Measurements from ENCODE around the gene ECHDC3.

ECHDC3 gene

GRCh38 chr10:11783558-11783865, 41.3 kb downstream of the ECHDC3 start:
- no peaks in the 10 kb centered on the region for H3K79me1 ChIP-seq (ENCODE audit: low read depth, low read length)
- H3K27ac ChIP-seq (replicated peaks; ENCODE audit: low read length) = no peak overlapping the region
- no peak overlapping the region for H3K18ac ChIP-seq (ENCODE audit: low read length)
- H3K36me3 ChIP-seq (replicated peaks in 1 of 2; ENCODE audit: control insufficient read depth in 2 of 2, insufficient read depth in 2 of 2, low read length in 2 of 2) = no peaks in the 10 kb centered on the region
- no peak overlapping the region for H2AK5ac ChIP-seq (ENCODE audit: low read depth, low read length)
- H3K4me1 ChIP-seq (ENCODE audit: control insufficient read depth in 2 of 2, insufficient read depth in 1 of 2, low read depth in 1 of 2, low read length in 2 of 2) = no peaks in the 10 kb centered on the region
- H2AFZ ChIP-seq (ENCODE audit: low read length) = no peak overlapping the region
- no peaks in the 10 kb centered on the region for H3K9me3 ChIP-seq (replicated peaks in 1 of 2; ENCODE audit: control insufficient read depth in 2 of 2, insufficient read depth in 1 of 2, low read depth in 1 of 2, low read length in 2 of 2)
- no CpG with 5 or more reads among the region's 7 CpGs for WGBS, 2 donors (ENCODE audit: extremely low coverage in 2 of 2, insufficient read length in 2 of 2, insufficient replicate concordance in 1 of 2)
- no peak overlapping the region for H3K4me3 ChIP-seq (ENCODE audit: low read length in 2 of 2)
- H3K9ac ChIP-seq (ENCODE audit: low read depth, low read length, poor library complexity) = no peak overlapping the region
- H2BK12ac ChIP-seq (ENCODE audit: low read length) = no peak overlapping the region
- H3K14ac ChIP-seq (ENCODE audit: low read length) = no peak overlapping the region
- H2BK120ac ChIP-seq (ENCODE audit: low read depth, low read length) = no peak overlapping the region
- no peak for DNase-seq (ENCODE audit: low spot score)
- no peak overlapping the region for H4K91ac ChIP-seq (ENCODE audit: low read depth, low read length, poor library complexity)
- no peak overlapping the region for H4K8ac ChIP-seq (ENCODE audit: low read depth, low read length)
- H3K27me3 ChIP-seq (ENCODE audit: control insufficient read depth in 3 of 3, insufficient read depth in 3 of 3, low read depth in 1 of 3, low read length in 3 of 3) = no peaks in the 10 kb centered on the region
- H3K4ac ChIP-seq (ENCODE audit: low read length) = no peak overlapping the region
- H3K4me2 ChIP-seq (ENCODE audit: insufficient read depth, low read length, poor library complexity, severe bottlenecking) = no peak overlapping the region
- H3K23ac ChIP-seq (ENCODE audit: low read depth, low read length, poor library complexity) = no peak overlapping the region
- H2BK5ac ChIP-seq (ENCODE audit: low read length) = no peak overlapping the region
- no peak overlapping the region for H2BK15ac ChIP-seq (ENCODE audit: low read length)

DNA sequence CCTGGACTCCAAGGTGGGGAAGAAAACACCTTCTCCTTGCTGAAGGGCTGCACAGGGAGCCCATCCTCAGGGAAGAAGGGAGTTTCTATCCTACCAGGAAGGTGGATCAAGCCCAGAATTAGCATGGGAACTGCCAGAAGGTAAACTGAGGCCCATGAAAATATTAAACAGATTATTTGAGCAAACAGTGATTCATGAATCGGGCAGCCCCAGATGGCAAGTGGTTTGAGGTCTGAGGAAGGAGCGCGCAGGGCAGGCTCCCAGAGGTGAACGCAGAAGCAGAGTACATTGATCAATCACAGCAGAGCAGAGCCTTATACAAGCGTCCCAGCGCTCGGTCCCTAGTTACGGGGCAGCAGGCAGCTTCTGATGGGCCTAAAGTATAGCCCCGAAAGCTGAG, 45.2 kb downstream of the ECHDC3 start:
- Histone ChIP-seq H3K4me1 (ENCODE audit: control insufficient read depth in 2 of 2, insufficient read depth in 1 of 2, low read depth in 1 of 2, low read length in 2 of 2) (no peaks in the 10 kb centered on the region), H3K4me3 (ENCODE audit: low read length in 2 of 2) (no peak overlapping the region)
- no CpG with 5 or more reads among the region's 9 CpGs for WGBS, 2 donors (ENCODE audit: extremely low coverage in 2 of 2, insufficient read length in 2 of 2, insufficient replicate concordance in 1 of 2)

GRCh38 chr10:11787846-11788245, 45.7 kb downstream of the ECHDC3 start:
- H3K4me2 ChIP-seq (ENCODE audit: insufficient read depth, low read length, poor library complexity, severe bottlenecking) = no peak overlapping the region
- no peaks in the 10 kb centered on the region for H3K9me3 ChIP-seq (replicated peaks in 1 of 2; ENCODE audit: control insufficient read depth in 2 of 2, insufficient read depth in 1 of 2, low read depth in 1 of 2, low read length in 2 of 2)
- no peak overlapping the region for H3K9ac ChIP-seq (ENCODE audit: low read depth, low read length, poor library complexity)
- H3K27me3 ChIP-seq (ENCODE audit: control insufficient read depth in 3 of 3, insufficient read depth in 3 of 3, low read depth in 1 of 3, low read length in 3 of 3) = no peaks in the 10 kb centered on the region
- no peak overlapping the region for H3K23ac ChIP-seq (ENCODE audit: low read depth, low read length, poor library complexity)
- no peak overlapping the region for H3K4ac ChIP-seq (ENCODE audit: low read length)
- no peak overlapping the region for H2BK5ac ChIP-seq (ENCODE audit: low read length)
- H3K14ac ChIP-seq (ENCODE audit: low read length) = no peak overlapping the region
- H3K4me3 ChIP-seq (ENCODE audit: low read length in 2 of 2) = no peak overlapping the region
- no peaks in the 10 kb centered on the region for H3K79me1 ChIP-seq (ENCODE audit: low read depth, low read length)
- no peak overlapping the region for H2BK120ac ChIP-seq (ENCODE audit: low read depth, low read length)
- no peak overlapping the region for H4K91ac ChIP-seq (ENCODE audit: low read depth, low read length, poor library complexity)
- no peaks in the 10 kb centered on the region for H3K36me3 ChIP-seq (replicated peaks in 1 of 2; ENCODE audit: control insufficient read depth in 2 of 2, insufficient read depth in 2 of 2, low read length in 2 of 2)
- no peak overlapping the region for H4K8ac ChIP-seq (ENCODE audit: low read depth, low read length)
- no peaks in the 10 kb centered on the region for H3K4me1 ChIP-seq (ENCODE audit: control insufficient read depth in 2 of 2, insufficient read depth in 1 of 2, low read depth in 1 of 2, low read length in 2 of 2)
- H2AK5ac ChIP-seq (ENCODE audit: low read depth, low read length) = peak overlapping the region; percentile 35
- no CpG with 5 or more reads among the region's 10 CpGs for WGBS, 2 donors (ENCODE audit: extremely low coverage in 2 of 2, insufficient read length in 2 of 2, insufficient replicate concordance in 1 of 2)
- H2BK15ac ChIP-seq (ENCODE audit: low read length) = no peak overlapping the region
- DNase-seq (ENCODE audit: low spot score) = no peak
- H3K27ac ChIP-seq (replicated peaks; ENCODE audit: low read length) = no peak overlapping the region
- H2AFZ ChIP-seq (ENCODE audit: low read length) = no peak overlapping the region
- H2BK12ac ChIP-seq (ENCODE audit: low read length) = no peak overlapping the region
- H3K18ac ChIP-seq (ENCODE audit: low read length) = peak overlapping the region; percentile 42

More for the DNA sequence above, 45.2 kb downstream of the ECHDC3 start:
- no peak overlapping the region for H2BK15ac ChIP-seq (ENCODE audit: low read length)
- no peak overlapping the region for H2AFZ ChIP-seq (ENCODE audit: low read length)
- no peak overlapping the region for H3K4me2 ChIP-seq (ENCODE audit: insufficient read depth, low read length, poor library complexity, severe bottlenecking)
- H2BK5ac ChIP-seq (ENCODE audit: low read length) = no peak overlapping the region
- H4K8ac ChIP-seq (ENCODE audit: low read depth, low read length) = no peak overlapping the region
- H3K9me3 ChIP-seq (replicated peaks in 1 of 2; ENCODE audit: control insufficient read depth in 2 of 2, insufficient read depth in 1 of 2, low read depth in 1 of 2, low read length in 2 of 2) = no peaks in the 10 kb centered on the region
- no peak overlapping the region for H3K9ac ChIP-seq (ENCODE audit: low read depth, low read length, poor library complexity)
- no peak overlapping the region for H3K4ac ChIP-seq (ENCODE audit: low read length)
- no peak overlapping the region for H2AK5ac ChIP-seq (ENCODE audit: low read depth, low read length)
- no peak overlapping the region for H3K14ac ChIP-seq (ENCODE audit: low read length)
- no peak overlapping the region for H2BK12ac ChIP-seq (ENCODE audit: low read length)
- no peak for DNase-seq (ENCODE audit: low spot score)
- H2BK120ac ChIP-seq (ENCODE audit: low read depth, low read length) = no peak overlapping the region
- H3K27me3 ChIP-seq (ENCODE audit: control insufficient read depth in 3 of 3, insufficient read depth in 3 of 3, low read depth in 1 of 3, low read length in 3 of 3) = no peaks in the 10 kb centered on the region
- no peaks in the 10 kb centered on the region for H3K79me1 ChIP-seq (ENCODE audit: low read depth, low read length)
- no peaks in the 10 kb centered on the region for H3K36me3 ChIP-seq (replicated peaks in 1 of 2; ENCODE audit: control insufficient read depth in 2 of 2, insufficient read depth in 2 of 2, low read length in 2 of 2)
- H3K23ac ChIP-seq (ENCODE audit: low read depth, low read length, poor library complexity) = no peak overlapping the region
- no peak overlapping the region for H4K91ac ChIP-seq (ENCODE audit: low read depth, low read length, poor library complexity)
- H3K27ac ChIP-seq (replicated peaks; ENCODE audit: low read length) = no peak overlapping the region
- H3K18ac ChIP-seq (ENCODE audit: low read length) = no peak overlapping the region

GRCh38 chr10:11789306-11789705, 47.1 kb downstream of the ECHDC3 start:
- no peaks in the 10 kb centered on the region for H3K36me3 ChIP-seq (replicated peaks in 1 of 2; ENCODE audit: control insufficient read depth in 2 of 2, insufficient read depth in 2 of 2, low read length in 2 of 2)
- no peak overlapping the region for H4K8ac ChIP-seq (ENCODE audit: low read depth, low read length)
- no peak overlapping the region for H3K4ac ChIP-seq (ENCODE audit: low read length)
- no peaks in the 10 kb centered on the region for H3K4me1 ChIP-seq (ENCODE audit: control insufficient read depth in 2 of 2, insufficient read depth in 1 of 2, low read depth in 1 of 2, low read length in 2 of 2)
- H3K79me1 ChIP-seq (ENCODE audit: low read depth, low read length) = no peaks in the 10 kb centered on the region
- no peak overlapping the region for H3K14ac ChIP-seq (ENCODE audit: low read length)
- H2BK12ac ChIP-seq (ENCODE audit: low read length) = no peak overlapping the region
- H3K23ac ChIP-seq (ENCODE audit: low read depth, low read length, poor library complexity) = no peak overlapping the region
- no peaks in the 10 kb centered on the region for H3K27me3 ChIP-seq (ENCODE audit: control insufficient read depth in 3 of 3, insufficient read depth in 3 of 3, low read depth in 1 of 3, low read length in 3 of 3)
- no peak overlapping the region for H4K91ac ChIP-seq (ENCODE audit: low read depth, low read length, poor library complexity)
- H2BK15ac ChIP-seq (ENCODE audit: low read length) = no peak overlapping the region
- H3K9ac ChIP-seq (ENCODE audit: low read depth, low read length, poor library complexity) = no peak overlapping the region
- H2BK120ac ChIP-seq (ENCODE audit: low read depth, low read length) = no peak overlapping the region
- no peak overlapping the region for H3K18ac ChIP-seq (ENCODE audit: low read length)
- no CpG with 5 or more reads among the region's 2 CpGs for WGBS, 2 donors (ENCODE audit: extremely low coverage in 2 of 2, insufficient read length in 2 of 2, insufficient replicate concordance in 1 of 2)
- no peak overlapping the region for H3K27ac ChIP-seq (replicated peaks; ENCODE audit: low read length)
- H3K4me2 ChIP-seq (ENCODE audit: insufficient read depth, low read length, poor library complexity, severe bottlenecking) = no peak overlapping the region
- no peak overlapping the region for H2AFZ ChIP-seq (ENCODE audit: low read length)
- no peak overlapping the region for H2BK5ac ChIP-seq (ENCODE audit: low read length)
- peaks cover 0 to 6% of the 10 kb centered on the region in 2 donors for H3K9me3 ChIP-seq (replicated peaks in 1 of 2; ENCODE audit: control insufficient read depth in 2 of 2, insufficient read depth in 1 of 2, low read depth in 1 of 2, low read length in 2 of 2)
- H2AK5ac ChIP-seq (ENCODE audit: low read depth, low read length) = no peak overlapping the region
- DNase-seq (ENCODE audit: low spot score) = no peak
- H3K4me3 ChIP-seq (ENCODE audit: low read length in 2 of 2) = no peak overlapping the region

Data from neuronal stem cell (in vitro differentiated cells).